Measurements from ENCODE around the gene HADHA. TPM values are rescaled to one million over a fixed set of nuclear protein-coding genes. Genes with fewer than 3 reads are reported as not detected.
A peak's percentile ranks its signal among the peaks of the same experiment; 100 is the strongest.

Gene HADHA
- total RNA-seq, 2 experiments from 2014 or later = 126 to 150 TPM

DNA sequence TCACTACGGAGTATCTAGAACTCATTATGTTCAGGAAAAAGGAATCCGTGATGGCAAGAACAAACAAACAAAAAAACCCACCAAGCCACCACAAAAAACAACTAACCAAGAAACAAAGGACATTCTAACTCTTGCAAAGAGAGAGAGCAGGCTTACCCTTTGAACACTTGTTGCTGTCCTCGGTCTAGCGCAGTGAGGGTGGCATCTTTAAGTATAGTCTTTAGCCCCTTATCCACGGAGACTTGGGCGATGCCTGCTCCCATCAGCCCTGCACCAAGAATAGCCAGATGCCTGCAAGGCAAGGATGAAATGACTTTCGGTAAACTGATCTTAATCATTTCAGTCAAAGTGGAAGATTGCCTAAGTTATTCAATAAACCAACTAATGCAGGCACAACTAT is 40.5 kb downstream of the HADHA start:
- BruUV-seq (replicated peaks) = no TSS peak
- H3K36me3 ChIP-seq (ENCODE audit: insufficient read depth, low read length) = peaks cover 75% of the 10 kb centered on the region
- no peaks in the 10 kb centered on the region for H3K9me2 ChIP-seq (ENCODE audit: insufficient read depth, low read length)
- no peak overlapping the region for H3K27ac ChIP-seq (ENCODE audit: low read depth, low read length, poor library complexity, severe bottlenecking)
- no peak for DNase-seq (ENCODE audit: low spot score)
- H4K20me1 ChIP-seq (ENCODE audit: insufficient read depth, low read length) = no peaks in the 10 kb centered on the region
- intact Hi-C loops (cut with micrococcal nuclease; ENCODE audit: unreplicated experiment) = no loop called here
- H3K79me2 ChIP-seq (ENCODE audit: insufficient read depth, low read depth, low read length) = no peaks in the 10 kb centered on the region
- no peak overlapping the region for H3K4me3 ChIP-seq (ENCODE audit: low read depth, low read length, poor library complexity, severe bottlenecking)
- CTCF ChIA-PET (ENCODE audit: unreplicated experiment) = no interaction called here
- no peak overlapping the region for H2AFZ ChIP-seq (ENCODE audit: low read length)
- TF ChIP-seq, protein P1, sequence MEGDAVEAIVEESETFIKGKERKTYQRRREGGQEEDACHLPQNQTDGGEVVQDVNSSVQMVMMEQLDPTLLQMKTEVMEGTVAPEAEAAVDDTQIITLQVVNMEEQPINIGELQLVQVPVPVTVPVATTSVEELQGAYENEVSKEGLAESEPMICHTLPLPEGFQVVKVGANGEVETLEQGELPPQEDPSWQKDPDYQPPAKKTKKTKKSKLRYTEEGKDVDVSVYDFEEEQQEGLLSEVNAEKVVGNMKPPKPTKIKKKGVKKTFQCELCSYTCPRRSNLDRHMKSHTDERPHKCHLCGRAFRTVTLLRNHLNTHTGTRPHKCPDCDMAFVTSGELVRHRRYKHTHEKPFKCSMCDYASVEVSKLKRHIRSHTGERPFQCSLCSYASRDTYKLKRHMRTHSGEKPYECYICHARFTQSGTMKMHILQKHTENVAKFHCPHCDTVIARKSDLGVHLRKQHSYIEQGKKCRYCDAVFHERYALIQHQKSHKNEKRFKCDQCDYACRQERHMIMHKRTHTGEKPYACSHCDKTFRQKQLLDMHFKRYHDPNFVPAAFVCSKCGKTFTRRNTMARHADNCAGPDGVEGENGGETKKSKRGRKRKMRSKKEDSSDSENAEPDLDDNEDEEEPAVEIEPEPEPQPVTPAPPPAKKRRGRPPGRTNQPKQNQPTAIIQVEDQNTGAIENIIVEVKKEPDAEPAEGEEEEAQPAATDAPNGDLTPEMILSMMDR (conservative IDR thresholded peaks at IDR 0.05; ENCODE audit: low read length) = no peak
- no peak for TF ChIP-seq EZH2phosphoT487 (IDR thresholded peaks at IDR 0.05; ENCODE audit: borderline replicate concordance, low read depth, low read length)
- POLR2A ChIA-PET = interaction anchor here (0.5 kb wide), 1 partner anchor 857 kb away, joined by 3 read pairs; no protein-coding TSS in a partner anchor
- no peak overlapping the region for H3K4me2 ChIP-seq (ENCODE audit: low read length)
- H3K9me3 ChIP-seq (ENCODE audit: low read length) = no peaks in the 10 kb centered on the region
- H3K4me1 ChIP-seq (ENCODE audit: insufficient read depth, low read length, poor library complexity, severe bottlenecking) = no peaks in the 10 kb centered on the region

DNA sequence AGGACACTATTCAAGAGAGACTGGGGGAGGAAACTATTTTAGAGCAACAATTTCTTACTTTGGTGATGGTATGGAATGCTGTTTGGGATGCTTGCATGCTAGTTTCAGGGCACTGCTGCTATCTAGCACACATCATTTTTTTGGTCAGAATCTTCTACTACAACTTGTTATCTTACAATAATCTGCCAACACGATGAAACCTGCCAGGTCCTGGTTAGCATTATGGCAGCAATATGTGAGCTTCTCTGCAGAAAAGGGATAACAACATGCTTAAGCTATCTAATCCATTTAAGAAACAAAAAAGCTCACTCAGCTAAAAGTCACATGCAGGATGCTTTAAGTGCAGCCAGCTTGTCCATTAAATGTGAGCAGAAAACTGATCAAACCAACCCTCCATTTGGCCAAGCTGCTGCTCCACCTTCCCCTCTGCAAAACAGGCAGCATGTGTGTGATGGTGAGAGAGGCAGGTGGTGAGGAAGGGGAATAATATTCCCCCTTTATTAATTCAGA is 41.4 kb downstream of the HADHA start:
- H3K9me3 ChIP-seq (ENCODE audit: low read length) = no peaks in the 10 kb centered on the region
- no peak overlapping the region for H2AFZ ChIP-seq (ENCODE audit: low read length)
- H3K27ac ChIP-seq (ENCODE audit: low read depth, low read length, poor library complexity, severe bottlenecking) = no peak overlapping the region
- peaks cover 75% of the 10 kb centered on the region for H3K36me3 ChIP-seq (ENCODE audit: insufficient read depth, low read length)
- H3K79me2 ChIP-seq (ENCODE audit: insufficient read depth, low read depth, low read length) = no peaks in the 10 kb centered on the region
- H3K9me2 ChIP-seq (ENCODE audit: insufficient read depth, low read length) = no peaks in the 10 kb centered on the region
- H4K20me1 ChIP-seq (ENCODE audit: insufficient read depth, low read length) = no peaks in the 10 kb centered on the region
- H3K4me2 ChIP-seq (ENCODE audit: low read length) = no peak overlapping the region
- DNase-seq (ENCODE audit: low spot score) = no peak
- no peak overlapping the region for H3K4me3 ChIP-seq (ENCODE audit: low read depth, low read length, poor library complexity, severe bottlenecking)
- no TSS peak for BruUV-seq (replicated peaks)
- no peak for TF ChIP-seq EZH2phosphoT487 (IDR thresholded peaks at IDR 0.05; ENCODE audit: borderline replicate concordance, low read depth, low read length)
- TF ChIP-seq, protein P1 (conservative IDR thresholded peaks at IDR 0.05; ENCODE audit: low read length) = no peak
- intact Hi-C loops (cut with micrococcal nuclease; ENCODE audit: unreplicated experiment) = no loop called here
- H3K4me1 ChIP-seq (ENCODE audit: insufficient read depth, low read length, poor library complexity, severe bottlenecking) = no peaks in the 10 kb centered on the region
- CTCF ChIA-PET (ENCODE audit: unreplicated experiment) = no interaction called here
- POLR2A ChIA-PET = interaction anchor here (1.2 kb wide), 1 partner anchor 58 kb away, joined by 3 read pairs; no protein-coding TSS in a partner anchor

GRCh38 chr2:26197516-26197915 is 46.9 kb downstream of the HADHA start:
- no peak for TF ChIP-seq EZH2phosphoT487 (IDR thresholded peaks at IDR 0.05; ENCODE audit: borderline replicate concordance, low read depth, low read length)
- TF ChIP-seq, protein P1 (conservative IDR thresholded peaks at IDR 0.05; ENCODE audit: low read length) = no peak
- peaks cover 11% of the 10 kb centered on the region for H3K4me1 ChIP-seq (ENCODE audit: insufficient read depth, low read length, poor library complexity, severe bottlenecking)
- no peak overlapping the region for H3K4me3 ChIP-seq (ENCODE audit: low read depth, low read length, poor library complexity, severe bottlenecking)
- 0 out of 2 replicates have a peak overlapping the region, but pooled peaks have one; percentile 4 for H3K4me2 ChIP-seq (ENCODE audit: low read length)
- DNase-seq (ENCODE audit: low spot score) = no peak
- no peaks in the 10 kb centered on the region for H3K9me2 ChIP-seq (ENCODE audit: insufficient read depth, low read length)
- H3K79me2 ChIP-seq (ENCODE audit: insufficient read depth, low read depth, low read length) = no peaks in the 10 kb centered on the region
- intact Hi-C loops (cut with micrococcal nuclease; ENCODE audit: unreplicated experiment) = no loop called here
- no peak overlapping the region for H2AFZ ChIP-seq (ENCODE audit: low read length)
- POLR2A ChIA-PET = no interaction called here
- no peaks in the 10 kb centered on the region for H4K20me1 ChIP-seq (ENCODE audit: insufficient read depth, low read length)
- no TSS peak for BruUV-seq (replicated peaks)
- H3K27ac ChIP-seq (ENCODE audit: low read depth, low read length, poor library complexity, severe bottlenecking) = no peak overlapping the region
- no peaks in the 10 kb centered on the region for H3K9me3 ChIP-seq (ENCODE audit: low read length)
- H3K36me3 ChIP-seq (ENCODE audit: insufficient read depth, low read length) = peaks cover 97% of the 10 kb centered on the region
- CTCF ChIA-PET (ENCODE audit: unreplicated experiment) = no interaction called here

Data from OCI-LY7 (cell line).